Thyroid gland (tissue), 4 donors: ENCODE measurements around the gene PAQR5. TPM values are rescaled to one million over a fixed set of nuclear protein-coding genes. Genes with fewer than 3 reads are reported as not detected.

ENCODE experiments used
- DNase-seq, 2 donors: peaks; one replicate each; pipeline ENCODE4 v3.0.0-alpha.2; 2019
- H3K27ac ChIP-seq, 3 donors: fragments of 200-600 bp; sonication (generic); 1 replicate in 2 of 3; 2 replicates in 1 of 3; pipeline ENCODE4 v1.5.1; 2016 to 2019; ENCODE audit warnings: mild to moderate bottlenecking in 1 of 3, moderate library complexity in 1 of 3
- H3K27me3 ChIP-seq: fragments of 200-600 bp; sonication (generic); one replicate; pipeline ENCODE4 v1.5.1; 2019
- H3K36me3 ChIP-seq, 2 donors: fragments of 200-600 bp; sonication (generic); one replicate each; pipeline ENCODE4 v1.5.1; 2016 to 2019
- H3K4me1 ChIP-seq, 2 donors: fragments of 200-600 bp; sonication (generic); one replicate each; pipeline ENCODE4 v1.5.1; 2017 to 2019
- H3K4me3 ChIP-seq, 3 donors: fragments of 200-600 bp; sonication (generic); replicated peaks in 1 of 3; 1 replicate in 2 of 3; 2 replicates in 1 of 3; pipeline ENCODE4 v1.5.1; 2016; ENCODE audit warnings: mild to moderate bottlenecking in 1 of 3
- H3K9me3 ChIP-seq: fragments of 200-600 bp; sonication (generic); one replicate; pipeline ENCODE4 v1.5.1; 2017
- CTCF ChIP-seq, 6 experiments: fragments of 200-600 bp in 3 of 6; fragments of 450-650 bp in 3 of 6; sonication (generic) in 3 of 6; IDR thresholded peaks; one replicate each; pipeline ENCODE4 v1.5.1; 2016 to 2019; ENCODE audit warnings: antibody characterized with exemption in 6 of 6, mild to moderate bottlenecking in 2 of 6, inconsistent platforms in 1 of 6, moderate library complexity in 1 of 6
- POLR2A ChIP-seq, 2 donors: fragments of 450-650 bp; IDR thresholded peaks; one replicate each; pipeline ENCODE4 v1.6.1; 2017; ENCODE audit warnings: antibody characterized with exemption in 2 of 2, mild to moderate bottlenecking in 2 of 2, moderate library complexity in 1 of 2
- WGBS, 2 donors: methylation state at CpG; one replicate each; pipeline ENCODE4 v1.1.5; 2017; 5-methylcytosine and 5-hydroxymethylcytosine counted together
- intact Hi-C: fragments of 100-400 bp; cut with DNase I; formaldehyde crosslinking; loops from one replicate; pipeline ENCODE4 v1.15.1; 2023
- total RNA-seq, 4 donors: library from RNA; depleted of rRNA; stranded (reverse); fragments of >200 nt; gene quantifications; one replicate each; pipeline ENCODE4 v1.2.3, GENCODE V29; 2016

PAQR5 gene
- total RNA-seq, 4 donors from 2014 or later = 0.24 to 1.5 (median 0.65) TPM

GRCh38 chr15:69279636-69280035 lies 19.1 kb upstream of the PAQR5 start:
- TF ChIP-seq POLR2A (IDR thresholded peaks at IDR 0.05) = no peak
- TF ChIP-seq CTCF (IDR thresholded peaks at IDR 0.05) = no peak
- no peak for DNase-seq
- 76 to 83% methylated on average over 7 of the region's 7 CpGs for WGBS, 2 donors
- Histone ChIP-seq H3K4me3 (no peak overlapping the region), H3K27me3 (no peaks in the 10 kb centered on the region), H3K4me1 (no peaks in the 10 kb centered on the region), H3K9me3 (no peaks in the 10 kb centered on the region), H3K36me3 (no peaks in the 10 kb centered on the region), H3K27ac (no peak overlapping the region)
- intact Hi-C loops = no loop called here

- intact Hi-C loops = no loop called here
- H3K36me3 ChIP-seq = no peaks in the 10 kb centered on the region
- 76 to 77% methylated on average over 5 of the region's 5 CpGs for WGBS, 2 donors
- H3K4me1 ChIP-seq = no peaks in the 10 kb centered on the region
- H3K27me3 ChIP-seq = no peaks in the 10 kb centered on the region
- TF ChIP-seq POLR2A (IDR thresholded peaks at IDR 0.05) = no peak
- no peak for TF ChIP-seq CTCF (IDR thresholded peaks at IDR 0.05)
- no peak overlapping the region for H3K4me3 ChIP-seq
- H3K27ac ChIP-seq = no peak overlapping the region
- DNase-seq = no peak
- no peaks in the 10 kb centered on the region for H3K9me3 ChIP-seq
Observed at GRCh38 chr15:69280783-69281182, 17.9 kb upstream of the PAQR5 start.

GRCh38 chr15:69282104-69282743 lies 16.5 kb upstream of the PAQR5 start:
- TF ChIP-seq POLR2A (IDR thresholded peaks at IDR 0.05) = no peak
- TF ChIP-seq CTCF (IDR thresholded peaks at IDR 0.05) = no peak
- Histone ChIP-seq H3K4me1 (no peaks in the 10 kb centered on the region), H3K27me3 (no peaks in the 10 kb centered on the region), H3K36me3 (no peaks in the 10 kb centered on the region), H3K27ac (no peak overlapping the region), H3K9me3 (no peaks in the 10 kb centered on the region), H3K4me3 (no peak overlapping the region)
- 94 to 95% methylated on average over 9 of the region's 9 CpGs for WGBS, 2 donors
- DNase-seq = no peak
- intact Hi-C loops = no loop called here

GRCh38 chr15:69285834-69286233 lies 12.9 kb upstream of the PAQR5 start:
- WGBS, 2 donors = 93 to 94% methylated on average over 12 of the region's 12 CpGs
- TF ChIP-seq CTCF (IDR thresholded peaks at IDR 0.05) = no peak
- no peak for TF ChIP-seq POLR2A (IDR thresholded peaks at IDR 0.05)

GRCh38 chr15:69288011-69288410 lies 10.7 kb upstream of the PAQR5 start:
- 93 to 94% methylated on average over 7 of the region's 7 CpGs for WGBS, 2 donors
- no peak overlapping the region for H3K4me3 ChIP-seq
- no peak overlapping the region for H3K27ac ChIP-seq
- H3K9me3 ChIP-seq = no peaks in the 10 kb centered on the region
- no peaks in the 10 kb centered on the region for H3K36me3 ChIP-seq
- H3K4me1 ChIP-seq = peaks cover 0 to 16% of the 10 kb centered on the region in 2 donors
- no peak for TF ChIP-seq CTCF (IDR thresholded peaks at IDR 0.05)
- TF ChIP-seq POLR2A (IDR thresholded peaks at IDR 0.05) = no peak
- DNase-seq = no peak
- H3K27me3 ChIP-seq = no peaks in the 10 kb centered on the region
- intact Hi-C loops = no loop called here

More at GRCh38 chr15:69285834-69286233, 12.9 kb upstream of the PAQR5 start:
- H3K4me3 ChIP-seq = no peak overlapping the region
- no peaks in the 10 kb centered on the region for H3K9me3 ChIP-seq
- H3K36me3 ChIP-seq = no peaks in the 10 kb centered on the region
- H3K4me1 ChIP-seq = peaks cover 0 to 14% of the 10 kb centered on the region in 2 donors
- H3K27ac ChIP-seq = no peak overlapping the region
- no peaks in the 10 kb centered on the region for H3K27me3 ChIP-seq
- DNase-seq = no peak
- intact Hi-C loops = no loop called here
